ENCODE measurements around the gene PRKCE. TPM values are rescaled to one million over a fixed set of nuclear protein-coding genes. Genes with fewer than 3 reads are reported as not detected.

The PRKCE gene
- total and polyA plus RNA-seq, 2 donors (not counting 1 experiment from before 2014, with no cell fraction given): 14.1 to 19.0 TPM

- Histone ChIP-seq H3K27me3 (ENCODE audit: control insufficient read depth, insufficient read depth, low read length) (no peaks in the 10 kb centered on the region), H3K4me3 (replicated peaks in 1 of 4; ENCODE audit: control extremely low read depth in 1 of 4, insufficient read depth in 1 of 4, low read depth in 3 of 4, low read length in 4 of 4) (no peak overlapping the region), H3K4me1 (ENCODE audit: control insufficient read depth, extremely low read depth, insufficient read depth, low read length) (peaks cover 5% of the 10 kb centered on the region), H3K9me3 (ENCODE audit: control insufficient read depth, insufficient read depth, low read depth, low read length) (no peaks in the 10 kb centered on the region), H3K27ac (ENCODE audit: insufficient read depth, low read length) (no peak overlapping the region), H2AFZ (ENCODE audit: low read length) (no peak overlapping the region), H3K79me2 (ENCODE audit: control insufficient read depth, insufficient read depth, low read length) (peaks cover 5% of the 10 kb centered on the region), H3K4me2 (ENCODE audit: extremely low read depth, insufficient read depth, low read length) (no peak overlapping the region), H4K20me1 (ENCODE audit: control insufficient read depth, extremely low read depth, insufficient read depth, low read length) (no peaks in the 10 kb centered on the region), H3K36me3 (ENCODE audit: control insufficient read depth, insufficient read depth, low read length) (no peaks in the 10 kb centered on the region), H3K9ac (ENCODE audit: insufficient read depth, low read length) (no peak overlapping the region)
- DNase-seq (ENCODE audit: low read depth in 2 of 2): no peak
- TF ChIP-seq CTCF (conservative IDR thresholded peaks at IDR 0.05 in 1 of 2, IDR thresholded peaks at IDR 0.05 in 1 of 2; ENCODE audit: low read depth in 1 of 2, low read length in 2 of 2): no peak
- TF ChIP-seq EZH2 (IDR thresholded peaks at IDR 0.05; ENCODE audit: low read length, missing control alignments): no peak
These were observed 99.0 kb downstream of the PRKCE start for GRCh38 chr2:45750484-45750883.

GRCh38 chr2:45753381-45753780 is 101.9 kb downstream of the PRKCE start:
- H3K79me2 ChIP-seq (ENCODE audit: control insufficient read depth, insufficient read depth, low read length): peaks cover 5% of the 10 kb centered on the region
- H3K27ac ChIP-seq (ENCODE audit: insufficient read depth, low read length): no peak overlapping the region
- H3K4me3 ChIP-seq (replicated peaks in 1 of 4; ENCODE audit: control extremely low read depth in 1 of 4, insufficient read depth in 1 of 4, low read depth in 3 of 4, low read length in 4 of 4): no peak overlapping the region
- H3K27me3 ChIP-seq (ENCODE audit: control insufficient read depth, insufficient read depth, low read length): no peaks in the 10 kb centered on the region
- H4K20me1 ChIP-seq (ENCODE audit: control insufficient read depth, extremely low read depth, insufficient read depth, low read length): no peaks in the 10 kb centered on the region
- H3K4me2 ChIP-seq (ENCODE audit: extremely low read depth, insufficient read depth, low read length): no peak overlapping the region
- no peak overlapping the region for H2AFZ ChIP-seq (ENCODE audit: low read length)
- no peaks in the 10 kb centered on the region for H3K9me3 ChIP-seq (ENCODE audit: control insufficient read depth, insufficient read depth, low read depth, low read length)
- no peak for TF ChIP-seq CTCF (conservative IDR thresholded peaks at IDR 0.05 in 1 of 2, IDR thresholded peaks at IDR 0.05 in 1 of 2; ENCODE audit: low read depth in 1 of 2, low read length in 2 of 2)
- TF ChIP-seq EZH2 (IDR thresholded peaks at IDR 0.05; ENCODE audit: low read length, missing control alignments): no peak
- peaks cover 10% of the 10 kb centered on the region for H3K4me1 ChIP-seq (ENCODE audit: control insufficient read depth, extremely low read depth, insufficient read depth, low read length)
- no peak overlapping the region for H3K9ac ChIP-seq (ENCODE audit: insufficient read depth, low read length)
- no peaks in the 10 kb centered on the region for H3K36me3 ChIP-seq (ENCODE audit: control insufficient read depth, insufficient read depth, low read length)
- no peak for DNase-seq (ENCODE audit: low read depth in 2 of 2)

GRCh38 chr2:45754131-45755010 is 102.9 kb downstream of the PRKCE start:
- no peak overlapping the region for H3K27ac ChIP-seq (ENCODE audit: insufficient read depth, low read length)
- peaks cover 5% of the 10 kb centered on the region for H3K79me2 ChIP-seq (ENCODE audit: control insufficient read depth, insufficient read depth, low read length)
- TF ChIP-seq CTCF (conservative IDR thresholded peaks at IDR 0.05 in 1 of 2, IDR thresholded peaks at IDR 0.05 in 1 of 2; ENCODE audit: low read depth in 1 of 2, low read length in 2 of 2) (no peak), EZH2 (IDR thresholded peaks at IDR 0.05; ENCODE audit: low read length, missing control alignments) (no peak)
- H3K4me3 ChIP-seq (replicated peaks in 1 of 4; ENCODE audit: control extremely low read depth in 1 of 4, insufficient read depth in 1 of 4, low read depth in 3 of 4, low read length in 4 of 4): no peak overlapping the region
- H3K4me1 ChIP-seq (ENCODE audit: control insufficient read depth, extremely low read depth, insufficient read depth, low read length): peaks cover 14% of the 10 kb centered on the region
- H4K20me1 ChIP-seq (ENCODE audit: control insufficient read depth, extremely low read depth, insufficient read depth, low read length): no peaks in the 10 kb centered on the region
- H3K4me2 ChIP-seq (ENCODE audit: extremely low read depth, insufficient read depth, low read length): no peak overlapping the region
- no peaks in the 10 kb centered on the region for H3K36me3 ChIP-seq (ENCODE audit: control insufficient read depth, insufficient read depth, low read length)
- no peak overlapping the region for H3K9ac ChIP-seq (ENCODE audit: insufficient read depth, low read length)
- H3K9me3 ChIP-seq (ENCODE audit: control insufficient read depth, insufficient read depth, low read depth, low read length): no peaks in the 10 kb centered on the region
- no peaks in the 10 kb centered on the region for H3K27me3 ChIP-seq (ENCODE audit: control insufficient read depth, insufficient read depth, low read length)
- no peak overlapping the region for H2AFZ ChIP-seq (ENCODE audit: low read length)
- no peak for DNase-seq (ENCODE audit: low read depth in 2 of 2)

Data from fibroblast of lung (primary cell).